ENCODE data around the gene ZNF277.
A peak's percentile ranks its signal among the peaks of the same experiment; 100 is the strongest.

The ZNF277 gene

GRCh38 chr7:112206238-112206990 lies at the start of gene ZNF277, which contains the start of gene DOCK4:
ZNF277 (plus strand) TSS chr7:112206695; CDS start chr7:112206717, 22 bp downstream.
DOCK4 (minus strand) TSS chr7:112206399; CDS start chr7:112206138, 261 bp downstream.
- no peak for TF ChIP-seq CTCF (IDR thresholded peaks at IDR 0.05; ENCODE audit: low read depth, low read length)
- H3K4me3 ChIP-seq (ENCODE audit: low read depth, low read length) = peak within 1 kb of the TSS; percentile 98

GRCh38 chr7:112157072-112157471 lies 49.4 kb upstream of the ZNF277 start:
- no peak overlapping the region for H3K4me3 ChIP-seq (ENCODE audit: low read depth, low read length)
- no peak for TF ChIP-seq CTCF (IDR thresholded peaks at IDR 0.05; ENCODE audit: low read depth, low read length)

GRCh38 chr7:112159351-112159750 lies 47.1 kb upstream of the ZNF277 start:
- no peak for TF ChIP-seq CTCF (IDR thresholded peaks at IDR 0.05; ENCODE audit: low read depth, low read length)
- H3K4me3 ChIP-seq (ENCODE audit: low read depth, low read length) = no peak overlapping the region

GRCh38 chr7:112160130-112160770 lies 46.2 kb upstream of the ZNF277 start:
- no peak overlapping the region for H3K4me3 ChIP-seq (ENCODE audit: low read depth, low read length)
- TF ChIP-seq CTCF (IDR thresholded peaks at IDR 0.05; ENCODE audit: low read depth, low read length) = no peak

- H3K4me3 ChIP-seq (ENCODE audit: low read depth, low read length) = no peak overlapping the region
- no peak for TF ChIP-seq CTCF (IDR thresholded peaks at IDR 0.05; ENCODE audit: low read depth, low read length)
These were observed 45.7 kb upstream of the ZNF277 start for GRCh38 chr7:112160771-112161150.

- no peak for TF ChIP-seq CTCF (IDR thresholded peaks at IDR 0.05; ENCODE audit: low read depth, low read length)
- H3K4me3 ChIP-seq (ENCODE audit: low read depth, low read length) = no peak overlapping the region
These were observed 45.0 kb upstream of the ZNF277 start for GRCh38 chr7:112161253-112162141.

Measured in WI38 (cell line).